HG03521 (cell line): ENCODE results near the gene TTBK1.
"Not testable (repeated sequence)": the region's sequence is repeated elsewhere in the genome, so short reads cannot be mapped to it uniquely, and the experiment has no call there.

Experiments
- ATAC-seq: cut with Tn5 transposase; IDR thresholded peaks from one replicate; pipeline ENCODE4 v1.9.1; 2021; ENCODE audit warnings: mild to moderate bottlenecking, moderate library complexity; ENCODE audit not compliant: unreplicated experiment

The TTBK1 gene

DNA sequence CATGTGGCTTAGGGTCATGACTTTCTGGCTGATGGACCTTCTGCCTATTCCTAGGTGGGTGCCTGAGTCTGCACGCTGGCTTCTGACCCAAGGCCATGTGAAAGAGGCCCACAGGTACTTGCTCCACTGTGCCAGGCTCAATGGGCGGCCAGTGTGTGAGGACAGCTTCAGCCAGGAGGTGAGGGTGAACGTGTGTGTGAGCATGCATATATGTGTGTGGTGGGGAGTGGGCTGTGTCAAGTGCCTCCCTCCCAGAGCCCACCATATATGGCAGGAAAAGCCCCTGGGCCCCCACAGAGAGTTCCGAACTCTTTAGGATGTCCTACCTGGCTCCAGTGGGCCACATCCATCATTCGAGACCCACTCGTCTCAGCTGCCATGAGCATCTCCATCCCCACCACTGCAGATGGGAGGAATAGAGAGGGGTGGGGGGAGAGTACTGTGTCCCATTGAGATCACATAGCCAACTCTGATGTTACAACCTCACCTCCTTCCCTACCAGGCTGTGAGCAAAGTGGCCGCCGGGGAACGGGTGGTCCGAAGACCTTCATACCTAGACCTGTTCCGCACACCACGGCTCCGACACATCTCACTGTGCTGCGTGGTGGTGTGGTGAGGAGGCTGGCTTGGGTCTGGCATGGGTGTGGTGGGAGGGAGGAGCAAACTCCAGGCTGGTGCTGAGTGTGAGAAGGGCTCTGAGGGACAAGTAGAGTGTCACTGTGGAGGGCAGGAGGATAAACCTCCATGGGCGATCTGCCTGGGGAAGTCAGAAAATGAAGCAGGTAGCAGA lies 58.0 kb downstream of the TTBK1 start:
- no peak for ATAC-seq

GRCh38 chr6:43302126-43302525 lies 58.8 kb downstream of the TTBK1 start:
- ATAC-seq, result no peak

GRCh38 chr6:43303006-43303405 lies 59.7 kb downstream of the TTBK1 start:
- not testable (repeated sequence) for ATAC-seq

DNA sequence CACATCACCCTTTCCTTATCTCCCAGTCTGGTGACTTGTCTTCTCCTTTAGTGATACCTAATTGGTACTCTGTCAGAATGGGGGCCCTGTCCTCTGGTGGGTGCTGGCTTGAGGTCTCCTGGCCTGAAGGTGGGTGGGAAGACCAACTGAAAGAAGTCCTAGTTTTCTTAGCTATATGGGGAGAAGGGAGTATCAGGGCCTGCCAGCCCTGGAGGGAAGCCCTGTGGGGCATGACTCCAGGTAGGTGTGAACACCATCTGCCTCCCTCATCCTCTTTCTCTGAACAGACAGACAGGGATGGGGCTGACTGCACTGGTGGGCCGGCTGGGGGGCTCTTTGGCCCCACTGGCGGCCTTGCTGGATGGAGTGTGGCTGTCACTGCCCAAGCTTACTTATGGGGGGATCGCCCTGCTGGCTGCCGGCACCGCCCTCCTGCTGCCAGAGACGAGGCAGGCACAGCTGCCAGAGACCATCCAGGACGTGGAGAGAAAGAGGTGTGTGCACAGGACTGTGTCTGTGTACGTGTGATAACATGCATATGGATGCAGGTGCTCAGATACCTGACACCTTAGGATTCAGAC lies 60.6 kb downstream of the TTBK1 start:
- no peak for ATAC-seq

- no peak for ATAC-seq
These were observed 61.1 kb downstream of the TTBK1 start for GRCh38 chr6:43304361-43304760.

- ATAC-seq, result no peak
These were observed 61.6 kb downstream of the TTBK1 start for GRCh38 chr6:43304882-43305281.

GRCh38 chr6:43306086-43306485 lies 62.8 kb downstream of the TTBK1 start:
- ATAC-seq, result no peak

DNA sequence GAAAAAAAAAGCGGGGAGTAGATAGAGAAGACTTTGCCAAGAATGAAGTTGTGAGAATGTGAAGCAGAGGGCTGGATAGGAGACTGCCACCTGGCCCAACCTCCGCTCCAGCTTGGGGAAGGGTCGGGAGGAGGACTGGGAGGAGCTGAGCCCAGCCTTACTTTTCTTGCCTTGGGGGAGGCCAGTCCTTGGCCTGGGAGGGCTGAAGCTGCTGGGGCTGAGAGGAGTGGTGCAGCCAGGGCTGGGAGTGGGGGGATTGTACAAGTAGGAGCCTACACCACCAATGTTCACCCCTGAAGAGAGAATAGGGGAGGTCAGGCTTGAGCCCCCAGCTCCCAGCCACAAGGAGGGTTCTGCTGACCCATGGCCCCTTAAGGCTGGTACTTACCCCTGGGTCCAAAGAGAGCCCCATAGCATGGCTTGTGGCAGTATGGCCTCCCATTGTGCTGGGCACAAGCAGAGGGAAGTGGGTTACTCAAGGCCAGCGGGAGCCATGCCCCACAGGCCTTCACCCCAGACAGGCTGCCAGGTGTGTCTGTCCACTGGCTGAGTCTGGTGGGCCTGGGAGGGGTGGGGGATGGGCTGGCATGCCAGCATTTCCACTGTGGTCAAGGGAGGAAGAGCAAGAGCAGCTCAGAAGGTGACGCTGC lies 64.3 kb downstream of the TTBK1 start:
- no peak for ATAC-seq

- ATAC-seq, result peak; percentile 28
These were observed 65.1 kb downstream of the TTBK1 start, which contains the start of gene CRIP3 for GRCh38 chr6:43308101-43308989. CRIP3 (minus strand) TSS chr6:43308826; CDS start chr6:43308792, 34 bp downstream.

GRCh38 chr6:43308990-43309477 lies 65.8 kb downstream of the TTBK1 start:
- no peak for ATAC-seq

- ATAC-seq, result no peak
These were observed 66.9 kb downstream of the TTBK1 start for GRCh38 chr6:43310134-43310533.

DNA sequence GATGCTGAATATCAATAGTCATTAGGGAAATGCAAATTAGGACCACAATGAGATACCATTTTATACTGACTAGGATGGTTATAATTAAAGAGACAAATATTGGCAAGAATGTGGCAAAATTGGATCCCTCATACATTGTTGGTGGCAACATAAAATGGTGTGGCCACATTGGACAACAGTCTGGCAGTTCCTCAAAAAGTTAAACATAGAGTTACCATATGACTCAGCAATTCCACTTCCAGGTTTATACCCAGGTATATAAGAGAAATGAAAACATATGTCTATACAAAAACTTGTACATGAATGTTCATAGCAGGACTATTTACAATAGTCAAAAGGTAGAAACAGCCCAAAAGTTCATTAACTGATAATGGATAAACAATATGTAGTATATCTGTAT lies 67.3 kb downstream of the TTBK1 start:
- no peak for ATAC-seq

- no peak for ATAC-seq
These were observed 68.4 kb downstream of the TTBK1 start for GRCh38 chr6:43311666-43312065.

DNA sequence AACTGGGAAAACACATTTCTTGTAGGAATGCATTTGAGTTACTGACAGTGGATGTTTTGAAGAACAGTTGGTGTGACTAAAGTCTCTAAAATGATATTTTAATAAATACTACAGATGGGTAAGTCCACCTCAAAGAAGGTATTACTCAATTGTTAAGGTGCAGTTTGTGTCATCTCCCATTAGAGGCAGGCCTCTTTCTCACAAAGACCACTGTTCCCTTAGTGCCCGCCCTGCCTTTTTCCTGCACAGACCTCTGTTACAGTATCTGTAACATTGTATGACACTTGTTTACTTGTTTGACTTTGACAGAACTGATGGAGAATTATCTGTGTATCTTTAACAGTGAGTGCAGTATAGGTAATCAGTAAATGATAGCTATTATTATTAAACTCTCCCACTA lies 70.5 kb downstream of the TTBK1 start:
- no peak for ATAC-seq

GRCh38 chr6:43318011-43318410 lies 74.7 kb downstream of the TTBK1 start:
- no peak for ATAC-seq

- ATAC-seq, result no peak
These were observed 82.6 kb downstream of the TTBK1 start for GRCh38 chr6:43325876-43326275.

DNA sequence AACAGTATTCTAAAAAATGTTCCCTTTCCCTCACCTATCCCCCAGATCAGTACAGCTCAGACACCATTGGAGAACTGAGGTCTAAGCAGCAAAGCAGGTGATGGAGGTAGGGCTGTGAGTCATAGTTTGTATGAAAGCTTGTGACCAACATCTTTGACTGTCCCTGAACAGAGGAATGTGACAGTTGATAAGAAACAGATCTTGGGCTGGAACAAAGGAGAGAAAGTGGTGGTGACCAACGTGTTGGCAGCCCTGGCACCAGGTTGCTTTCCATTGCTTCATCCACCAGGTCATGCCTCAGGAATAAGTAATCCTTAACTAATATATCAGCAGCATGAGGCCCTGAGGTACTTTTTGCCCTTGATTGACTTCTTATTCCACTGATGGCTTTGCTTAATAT lies 85.2 kb downstream of the TTBK1 start:
- no peak for ATAC-seq

GRCh38 chr6:43331470-43331869 lies 88.2 kb downstream of the TTBK1 start:
- ATAC-seq, result no peak

DNA sequence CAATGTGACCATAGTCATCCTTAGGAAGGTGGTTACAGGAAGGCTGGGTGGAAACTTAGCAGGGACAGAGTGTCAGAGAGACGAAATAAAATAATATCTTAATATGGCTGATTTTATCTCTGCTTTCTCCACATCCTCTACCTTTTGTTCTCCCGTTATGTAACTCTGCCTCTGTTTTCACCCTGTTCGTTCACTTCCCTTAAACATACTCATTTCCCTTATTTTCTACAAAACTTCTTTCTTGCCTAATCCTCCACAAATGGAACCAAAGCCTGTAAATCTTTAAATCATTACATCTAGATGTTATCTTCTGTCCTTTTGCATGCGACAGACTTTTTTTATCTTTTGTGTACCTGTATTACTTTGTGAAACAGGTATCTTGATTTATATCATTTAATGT lies 88.6 kb downstream of the TTBK1 start:
- no peak for ATAC-seq

- ATAC-seq, result no peak
These were observed 91.3 kb downstream of the TTBK1 start for GRCh38 chr6:43334466-43335095.
